WTC11 (cell line): ENCODE measurements around the gene WWOX. TPM values are rescaled to one million over a fixed set of nuclear protein-coding genes. Genes with fewer than 3 reads are reported as not detected.

Source experiments
- ATAC-seq: fragments of 200-7000 bp; cut with Tn5 transposase; 2 replicates; pipeline ENCODE4 v1.10.0; 2021; ENCODE audit warnings: mild to moderate bottlenecking, moderate library complexity
- CTCF ChIA-PET: fragments of 300-600 bp; sonication (Branson Sonifier 250); formaldehyde crosslinking; loops from one replicate; lab custom pipeline; 2021; ENCODE audit warnings: antibody characterized with exemption; lab: Charles Lee
- POLR2A ChIA-PET: fragments of 350-600 bp; sonication (Branson Sonifier 250); formaldehyde crosslinking; loops from one replicate; lab custom pipeline; 2021; ENCODE audit warnings: antibody characterized with exemption; lab: Charles Lee
- DNase-seq: peaks from one replicate; pipeline ENCODE4 v3.0.0; 2021; ENCODE audit warnings: low spot score
- H3K27ac Mint-ChIP-seq: 2 replicates; pipeline ENCODE4 v1.8.0; 2021; ENCODE audit warnings: mixed read lengths
- H3K27me3 Mint-ChIP-seq: 2 replicates; pipeline ENCODE4 v1.8.0; 2021; ENCODE audit warnings: low read depth, mild to moderate bottlenecking, moderate library complexity, mixed read lengths
- H3K36me3 Mint-ChIP-seq: 2 replicates; pipeline ENCODE4 v1.8.0; 2021; ENCODE audit warnings: mixed read lengths
- H3K4me1 Mint-ChIP-seq: 2 replicates; pipeline ENCODE4 v1.8.0; 2022; ENCODE audit warnings: mixed read lengths
- H3K4me3 Mint-ChIP-seq: 2 replicates; pipeline ENCODE4 v1.8.0; 2021; ENCODE audit warnings: mild to moderate bottlenecking, moderate library complexity, mixed read lengths
- H3K9me3 Mint-ChIP-seq: 2 replicates; pipeline ENCODE4 v1.8.0; 2021; ENCODE audit warnings: mixed read lengths
- AR ChIP-seq: fragments of 250-450 bp; sonication (Bioruptor Pico); IDR thresholded peaks from 2 replicates; pipeline ENCODE4 v1.9.0; 2021; ENCODE audit warnings: mild to moderate bottlenecking
- ARID4B ChIP-seq: sonication (generic); formaldehyde crosslinking; IDR thresholded peaks from 2 replicates; pipeline ENCODE4 v1.8.0; 2023; ENCODE audit warnings: missing genetic modification reagents, mild to moderate bottlenecking, borderline replicate concordance
- ATF1 ChIP-seq: sonication (generic); formaldehyde crosslinking; IDR thresholded peaks from 2 replicates; pipeline ENCODE4 v1.8.1; 2023; ENCODE audit warnings: mild to moderate bottlenecking, moderate library complexity, missing genetic modification reagents
- E2F4 ChIP-seq: sonication (generic); formaldehyde crosslinking; IDR thresholded peaks from 2 replicates; pipeline ENCODE4 v1.8.1; 2022; ENCODE audit warnings: low read depth, mild to moderate bottlenecking, moderate library complexity, missing genetic modification reagents, borderline replicate concordance
- FOXK1 ChIP-seq: sonication (generic); formaldehyde crosslinking; IDR thresholded peaks from 2 replicates; pipeline ENCODE4 v1.8.0; 2022; ENCODE audit warnings: mild to moderate bottlenecking, moderate library complexity, missing genetic modification reagents
- GTF2I ChIP-seq: fragments of 250-450 bp; sonication (Bioruptor Pico); conservative IDR thresholded peaks from 2 replicates; pipeline ENCODE4 v1.4.0; 2021; ENCODE audit warnings: mild to moderate bottlenecking
- MXD4 ChIP-seq: fragments of 250-450 bp; sonication (Bioruptor Pico); IDR thresholded peaks from 2 replicates; pipeline ENCODE4 v1.8.0; 2021; ENCODE audit warnings: mild to moderate bottlenecking, moderate library complexity, borderline replicate concordance
- NFATC4 ChIP-seq: fragments of 250-450 bp; sonication (Bioruptor Pico); IDR thresholded peaks from 2 replicates; pipeline ENCODE4 v1.9.0; 2021; ENCODE audit warnings: mild to moderate bottlenecking
- NR1H2 ChIP-seq: sonication (generic); formaldehyde crosslinking; IDR thresholded peaks from 2 replicates; pipeline ENCODE4 v1.9.0; 2021; ENCODE audit warnings: mild to moderate bottlenecking, moderate library complexity, missing genetic modification reagents
- NR3C1 ChIP-seq: sonication (generic); formaldehyde crosslinking; conservative IDR thresholded peaks from 2 replicates; pipeline ENCODE4 v1.8.1; 2023; ENCODE audit warnings: low read depth, mild to moderate bottlenecking, missing genetic modification reagents
- PRRX2 ChIP-seq: fragments of 250-450 bp; sonication (Bioruptor Pico); IDR thresholded peaks from 2 replicates; pipeline ENCODE4 v1.8.0; 2021; ENCODE audit warnings: mild to moderate bottlenecking
- RORB ChIP-seq: fragments of 250-450 bp; sonication (Bioruptor Pico); IDR thresholded peaks from 2 replicates; pipeline ENCODE4 v1.9.0; 2021; ENCODE audit warnings: mild to moderate bottlenecking
- SMAD3 ChIP-seq: sonication (generic); formaldehyde crosslinking; IDR thresholded peaks from 2 replicates; pipeline ENCODE4 v1.8.0; 2022; ENCODE audit warnings: missing genetic modification reagents, mild to moderate bottlenecking, borderline replicate concordance
- TEAD1 ChIP-seq: sonication (generic); formaldehyde crosslinking; IDR thresholded peaks from 2 replicates; pipeline ENCODE4 v1.8.0; 2022; ENCODE audit warnings: mild to moderate bottlenecking, missing genetic modification reagents
- total RNA-seq: library from RNA; stranded (reverse); gene quantifications from 3 replicates; pipeline ENCODE4 v1.2.3, GENCODE V29; 2021
- TF ChIP-seq, protein P1 (sequence below): sonication (generic); formaldehyde crosslinking; conservative IDR thresholded peaks from 2 replicates; pipeline ENCODE4 v1.8.1; 2023; ENCODE audit warnings: mild to moderate bottlenecking, low read depth, missing genetic modification reagents, moderate library complexity
- TF ChIP-seq, protein P2 (sequence below): sonication (generic); formaldehyde crosslinking; IDR thresholded peaks from 2 replicates; pipeline ENCODE4 v1.8.1; 2023; ENCODE audit warnings: mild to moderate bottlenecking, missing genetic modification reagents
- TF ChIP-seq, protein P3 (sequence below): fragments of 200-600 bp; IDR thresholded peaks from 2 replicates; pipeline ENCODE4 v1.8.0; 2022; ENCODE audit warnings: antibody characterized with exemption
- TF ChIP-seq, protein P4 (sequence below): sonication (generic); formaldehyde crosslinking; conservative IDR thresholded peaks from 2 replicates; pipeline ENCODE4 v1.8.1; 2022; ENCODE audit warnings: mild to moderate bottlenecking, missing genetic modification reagents
- TF ChIP-seq, protein P5 (sequence below): sonication (generic); formaldehyde crosslinking; IDR thresholded peaks from 2 replicates; pipeline ENCODE4 v1.8.0; 2022; ENCODE audit warnings: mild to moderate bottlenecking, missing genetic modification reagents

The WWOX gene
- total RNA-seq, 1 experiment from 2014 or later, result 15.7 TPM

GRCh38 chr16:78660795-78661194 lies 561.3 kb downstream of the WWOX start:
- POLR2A ChIA-PET, result no interaction called here
- H3K36me3 Mint-ChIP-seq, result no peaks in the 10 kb centered on the region
- H3K27me3 Mint-ChIP-seq, result no peaks in the 10 kb centered on the region
- TF ChIP-seq RORB (CRISPR knock-in tag) (no peak), FOXK1 (no peak), PRRX2 (CRISPR knock-in tag) (no peak), MXD4 (no peak), TEAD1 (no peak), AR (CRISPR knock-in tag) (no peak), NR1H2 (CRISPR knock-in tag) (no peak), ATF1 (CRISPR knock-in tag) (no peak), NFATC4 (CRISPR knock-in tag) (no peak), ARID4B (CRISPR knock-in tag) (no peak), SMAD3 (CRISPR knock-in tag) (no peak), E2F4 (no peak), GTF2I (no peak), NR3C1 (CRISPR knock-in tag) (no peak)
- TF ChIP-seq, protein P1, sequence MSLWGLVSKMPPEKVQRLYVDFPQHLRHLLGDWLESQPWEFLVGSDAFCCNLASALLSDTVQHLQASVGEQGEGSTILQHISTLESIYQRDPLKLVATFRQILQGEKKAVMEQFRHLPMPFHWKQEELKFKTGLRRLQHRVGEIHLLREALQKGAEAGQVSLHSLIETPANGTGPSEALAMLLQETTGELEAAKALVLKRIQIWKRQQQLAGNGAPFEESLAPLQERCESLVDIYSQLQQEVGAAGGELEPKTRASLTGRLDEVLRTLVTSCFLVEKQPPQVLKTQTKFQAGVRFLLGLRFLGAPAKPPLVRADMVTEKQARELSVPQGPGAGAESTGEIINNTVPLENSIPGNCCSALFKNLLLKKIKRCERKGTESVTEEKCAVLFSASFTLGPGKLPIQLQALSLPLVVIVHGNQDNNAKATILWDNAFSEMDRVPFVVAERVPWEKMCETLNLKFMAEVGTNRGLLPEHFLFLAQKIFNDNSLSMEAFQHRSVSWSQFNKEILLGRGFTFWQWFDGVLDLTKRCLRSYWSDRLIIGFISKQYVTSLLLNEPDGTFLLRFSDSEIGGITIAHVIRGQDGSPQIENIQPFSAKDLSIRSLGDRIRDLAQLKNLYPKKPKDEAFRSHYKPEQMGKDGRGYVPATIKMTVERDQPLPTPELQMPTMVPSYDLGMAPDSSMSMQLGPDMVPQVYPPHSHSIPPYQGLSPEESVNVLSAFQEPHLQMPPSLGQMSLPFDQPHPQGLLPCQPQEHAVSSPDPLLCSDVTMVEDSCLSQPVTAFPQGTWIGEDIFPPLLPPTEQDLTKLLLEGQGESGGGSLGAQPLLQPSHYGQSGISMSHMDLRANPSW (CRISPR knock-in tag), result no peak
- TF ChIP-seq, protein P2, sequence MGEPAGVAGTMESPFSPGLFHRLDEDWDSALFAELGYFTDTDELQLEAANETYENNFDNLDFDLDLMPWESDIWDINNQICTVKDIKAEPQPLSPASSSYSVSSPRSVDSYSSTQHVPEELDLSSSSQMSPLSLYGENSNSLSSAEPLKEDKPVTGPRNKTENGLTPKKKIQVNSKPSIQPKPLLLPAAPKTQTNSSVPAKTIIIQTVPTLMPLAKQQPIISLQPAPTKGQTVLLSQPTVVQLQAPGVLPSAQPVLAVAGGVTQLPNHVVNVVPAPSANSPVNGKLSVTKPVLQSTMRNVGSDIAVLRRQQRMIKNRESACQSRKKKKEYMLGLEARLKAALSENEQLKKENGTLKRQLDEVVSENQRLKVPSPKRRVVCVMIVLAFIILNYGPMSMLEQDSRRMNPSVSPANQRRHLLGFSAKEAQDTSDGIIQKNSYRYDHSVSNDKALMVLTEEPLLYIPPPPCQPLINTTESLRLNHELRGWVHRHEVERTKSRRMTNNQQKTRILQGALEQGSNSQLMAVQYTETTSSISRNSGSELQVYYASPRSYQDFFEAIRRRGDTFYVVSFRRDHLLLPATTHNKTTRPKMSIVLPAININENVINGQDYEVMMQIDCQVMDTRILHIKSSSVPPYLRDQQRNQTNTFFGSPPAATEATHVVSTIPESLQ (CRISPR knock-in tag), result no peak
- TF ChIP-seq, protein P3, sequence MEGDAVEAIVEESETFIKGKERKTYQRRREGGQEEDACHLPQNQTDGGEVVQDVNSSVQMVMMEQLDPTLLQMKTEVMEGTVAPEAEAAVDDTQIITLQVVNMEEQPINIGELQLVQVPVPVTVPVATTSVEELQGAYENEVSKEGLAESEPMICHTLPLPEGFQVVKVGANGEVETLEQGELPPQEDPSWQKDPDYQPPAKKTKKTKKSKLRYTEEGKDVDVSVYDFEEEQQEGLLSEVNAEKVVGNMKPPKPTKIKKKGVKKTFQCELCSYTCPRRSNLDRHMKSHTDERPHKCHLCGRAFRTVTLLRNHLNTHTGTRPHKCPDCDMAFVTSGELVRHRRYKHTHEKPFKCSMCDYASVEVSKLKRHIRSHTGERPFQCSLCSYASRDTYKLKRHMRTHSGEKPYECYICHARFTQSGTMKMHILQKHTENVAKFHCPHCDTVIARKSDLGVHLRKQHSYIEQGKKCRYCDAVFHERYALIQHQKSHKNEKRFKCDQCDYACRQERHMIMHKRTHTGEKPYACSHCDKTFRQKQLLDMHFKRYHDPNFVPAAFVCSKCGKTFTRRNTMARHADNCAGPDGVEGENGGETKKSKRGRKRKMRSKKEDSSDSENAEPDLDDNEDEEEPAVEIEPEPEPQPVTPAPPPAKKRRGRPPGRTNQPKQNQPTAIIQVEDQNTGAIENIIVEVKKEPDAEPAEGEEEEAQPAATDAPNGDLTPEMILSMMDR, result no peak
- TF ChIP-seq, protein P4, sequence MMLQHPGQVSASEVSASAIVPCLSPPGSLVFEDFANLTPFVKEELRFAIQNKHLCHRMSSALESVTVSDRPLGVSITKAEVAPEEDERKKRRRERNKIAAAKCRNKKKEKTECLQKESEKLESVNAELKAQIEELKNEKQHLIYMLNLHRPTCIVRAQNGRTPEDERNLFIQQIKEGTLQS (CRISPR knock-in tag), result no peak
- TF ChIP-seq, protein P5, sequence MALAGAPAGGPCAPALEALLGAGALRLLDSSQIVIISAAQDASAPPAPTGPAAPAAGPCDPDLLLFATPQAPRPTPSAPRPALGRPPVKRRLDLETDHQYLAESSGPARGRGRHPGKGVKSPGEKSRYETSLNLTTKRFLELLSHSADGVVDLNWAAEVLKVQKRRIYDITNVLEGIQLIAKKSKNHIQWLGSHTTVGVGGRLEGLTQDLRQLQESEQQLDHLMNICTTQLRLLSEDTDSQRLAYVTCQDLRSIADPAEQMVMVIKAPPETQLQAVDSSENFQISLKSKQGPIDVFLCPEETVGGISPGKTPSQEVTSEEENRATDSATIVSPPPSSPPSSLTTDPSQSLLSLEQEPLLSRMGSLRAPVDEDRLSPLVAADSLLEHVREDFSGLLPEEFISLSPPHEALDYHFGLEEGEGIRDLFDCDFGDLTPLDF (CRISPR knock-in tag), result no peak
- peaks cover 4% of the 10 kb centered on the region; the same call in 1 of the 2 replicates for H3K9me3 Mint-ChIP-seq
- ATAC-seq (no peak), DNase-seq (no peak)
- CTCF ChIA-PET, result no interaction called here
- H3K27ac Mint-ChIP-seq, result no peak overlapping the region
- peaks cover 13% of the 10 kb centered on the region for H3K4me1 Mint-ChIP-seq
- H3K4me3 Mint-ChIP-seq, result no peak overlapping the region
